DOHH2 (cell line): ENCODE results near the gene ASB6.

Experiments
- H3F3A ChIP-seq: fragments of 200-600 bp; sonication (generic), shearing (Covaris generic); 2 replicates; pipeline ENCODE4 v1.6.0; 2016; ENCODE audit warnings: antibody characterized with exemption, mild to moderate bottlenecking; ENCODE audit not compliant: control insufficient read depth, insufficient read depth
- H3K27ac ChIP-seq: fragments of 200-600 bp; sonication (generic); 2 replicates; pipeline ENCODE4 v1.5.1; 2014; ENCODE audit warnings: low read depth, mild to moderate bottlenecking, low read length, moderate library complexity
- H3K27me3 ChIP-seq: fragments of 200-600 bp; sonication (generic); 2 replicates; pipeline ENCODE4 v1.6.1; 2014; ENCODE audit warnings: mild to moderate bottlenecking, low read length, mixed read lengths; ENCODE audit not compliant: control insufficient read depth
- H3K36me3 ChIP-seq: fragments of 200-600 bp; sonication (generic); 2 replicates; pipeline ENCODE4 v1.6.1; 2014; ENCODE audit warnings: mild to moderate bottlenecking, low read length, moderate library complexity, mixed read lengths; ENCODE audit not compliant: control insufficient read depth
- H3K4me1 ChIP-seq: fragments of 200-600 bp; sonication (generic); 2 replicates; pipeline ENCODE4 v1.6.1; 2014; ENCODE audit warnings: mild to moderate bottlenecking, low read length, mixed read lengths; ENCODE audit not compliant: control insufficient read depth
- H3K4me2 ChIP-seq: fragments of 200-600 bp; sonication (generic); 2 replicates; pipeline ENCODE4 v1.6.0; 2014; ENCODE audit warnings: mild to moderate bottlenecking, low read length, moderate library complexity
- H3K4me3 ChIP-seq: fragments of 200-600 bp; sonication (generic); 2 replicates; pipeline ENCODE4 v1.5.1; 2014; ENCODE audit warnings: mild to moderate bottlenecking, low read length, mixed read lengths
- H3K79me2 ChIP-seq: fragments of 200-600 bp; sonication (generic); 2 replicates; pipeline ENCODE4 v1.6.1; 2014; ENCODE audit warnings: mild to moderate bottlenecking, low read length, mixed read lengths; ENCODE audit not compliant: control insufficient read depth
- H3K9me2 ChIP-seq: fragments of 200-600 bp; sonication (generic); replicated peaks from 2 replicates; pipeline ENCODE4 v1.6.1; 2014; ENCODE audit warnings: mild to moderate bottlenecking, low read length, mixed read lengths; ENCODE audit not compliant: control insufficient read depth
- H3K9me3 ChIP-seq: fragments of 200-600 bp; sonication (generic); 2 replicates; pipeline ENCODE4 v1.6.1; 2014; ENCODE audit warnings: antibody characterized with exemption, low read length, mixed read lengths; ENCODE audit not compliant: control insufficient read depth, insufficient read depth
- H4K20me1 ChIP-seq: fragments of 200-600 bp; sonication (generic); 2 replicates; pipeline ENCODE4 v1.6.0; 2014; ENCODE audit warnings: low read depth, mild to moderate bottlenecking, antibody characterized with exemption, low read length, moderate library complexity; ENCODE audit not compliant: control insufficient read depth, insufficient read depth
- CTCF ChIP-seq: fragments of 200-600 bp; sonication (generic); IDR thresholded peaks from one replicate; pipeline ENCODE4 v1.5.1; 2014; ENCODE audit warnings: antibody characterized with exemption, mild to moderate bottlenecking, low read depth, low read length; ENCODE audit not compliant: poor library complexity, severe bottlenecking
- EZH2phosphoT487 ChIP-seq: fragments of 200-600 bp; sonication (generic); IDR thresholded peaks from 2 replicates; pipeline ENCODE4 v1.6.1; 2017; ENCODE audit warnings: borderline replicate concordance, mild to moderate bottlenecking, antibody characterized with exemption, low read length, moderate library complexity, mixed read lengths

ASB6 gene

GRCh38 chr9:129676975-129677374 is 35.0 kb upstream of the ASB6 start:
- no peak for TF ChIP-seq CTCF
- TF ChIP-seq EZH2phosphoT487 = no peak
- no peaks in the 10 kb centered on the region for H3K36me3 ChIP-seq
- no peak overlapping the region for H3K4me2 ChIP-seq
- no peaks in the 10 kb centered on the region for H4K20me1 ChIP-seq
- no peaks in the 10 kb centered on the region for H3K9me2 ChIP-seq
- no peaks in the 10 kb centered on the region for H3K4me1 ChIP-seq
- no peaks in the 10 kb centered on the region for H3K9me3 ChIP-seq
- no peaks in the 10 kb centered on the region for H3K27me3 ChIP-seq
- no peaks in the 10 kb centered on the region for H3K79me2 ChIP-seq
- H3K4me3 ChIP-seq = no peak overlapping the region
- no peaks in the 10 kb centered on the region for H3F3A ChIP-seq
- no peak overlapping the region for H3K27ac ChIP-seq

- TF ChIP-seq EZH2phosphoT487 (no peak), CTCF (no peak)
- Histone ChIP-seq H3K27ac (no peak overlapping the region), H3K9me3 (no peaks in the 10 kb centered on the region), H3F3A (no peaks in the 10 kb centered on the region), H3K27me3 (no peaks in the 10 kb centered on the region), H3K79me2 (no peaks in the 10 kb centered on the region), H3K4me1 (no peaks in the 10 kb centered on the region), H4K20me1 (no peaks in the 10 kb centered on the region), H3K36me3 (no peaks in the 10 kb centered on the region), H3K9me2 (no peaks in the 10 kb centered on the region), H3K4me3 (no peak overlapping the region), H3K4me2 (no peak overlapping the region)
Measured at GRCh38 chr9:129676287-129676686, 34.3 kb upstream of the ASB6 start.

GRCh38 chr9:129675620-129676019 is 33.7 kb upstream of the ASB6 start:
- no peaks in the 10 kb centered on the region for H3F3A ChIP-seq
- no peak overlapping the region for H3K4me2 ChIP-seq
- H3K79me2 ChIP-seq = no peaks in the 10 kb centered on the region
- no peaks in the 10 kb centered on the region for H3K27me3 ChIP-seq
- H3K4me1 ChIP-seq = no peaks in the 10 kb centered on the region
- H4K20me1 ChIP-seq = no peaks in the 10 kb centered on the region
- TF ChIP-seq EZH2phosphoT487 (no peak), CTCF (no peak)
- H3K9me3 ChIP-seq = no peaks in the 10 kb centered on the region
- H3K27ac ChIP-seq = no peak overlapping the region
- no peaks in the 10 kb centered on the region for H3K36me3 ChIP-seq
- H3K9me2 ChIP-seq = no peaks in the 10 kb centered on the region
- H3K4me3 ChIP-seq = no peak overlapping the region

GRCh38 chr9:129674229-129674628 is 32.3 kb upstream of the ASB6 start:
- Histone ChIP-seq H3K9me3 (no peaks in the 10 kb centered on the region), H3K79me2 (no peaks in the 10 kb centered on the region), H3K4me3 (no peak overlapping the region), H3K27me3 (no peaks in the 10 kb centered on the region), H3K27ac (no peak overlapping the region), H3K4me1 (no peaks in the 10 kb centered on the region), H3K4me2 (no peak overlapping the region), H4K20me1 (no peaks in the 10 kb centered on the region), H3K36me3 (no peaks in the 10 kb centered on the region), H3F3A (no peaks in the 10 kb centered on the region), H3K9me2 (no peaks in the 10 kb centered on the region)
- TF ChIP-seq EZH2phosphoT487 = no peak
- no peak for TF ChIP-seq CTCF
